GM12878 (cell line): ENCODE results near the gene ADAM10. TPM values are rescaled to one million over a fixed set of nuclear protein-coding genes. Genes with fewer than 3 reads are reported as not detected.

Source experiments
- ATAC-seq: fragments of 200-7000 bp; cut with Tn5 transposase; 3 replicates; pipeline ENCODE4 v1.9.1; 2020; ENCODE audit warnings: mild to moderate bottlenecking, moderate library complexity
- BruUV-seq: library from RNA; stranded (reverse); fragments of 400-500 nt; replicated peaks from 2 replicates; lab custom pipeline; 2021; lab: Mats Ljungman, UMichigan
- CTCF ChIA-PET: fragments of 300-600 bp; sonication (Branson Sonifier 250); formaldehyde crosslinking; extraction: SDS; loops from one replicate; lab custom pipeline; 2021; ENCODE audit warnings: inconsistent platforms; lab: Yijun Ruan, JAX
- POLR2A ChIA-PET: fragments of 350-600 bp; formaldehyde crosslinking; extraction: SDS; loops from one replicate; lab custom pipeline; 2021; ENCODE audit warnings: inconsistent platforms; lab: Charles Lee
- RAD21 ChIA-PET: fragments of 300-600 bp; sonication (Branson Sonifier 250); formaldehyde crosslinking; loops from one replicate; lab custom pipeline; 2023; ENCODE audit warnings: antibody characterized with exemption; ENCODE audit not compliant: unreplicated experiment; lab: Charles Lee
- SMC1A ChIA-PET: fragments of 300-600 bp; sonication (Branson Sonifier 250); formaldehyde crosslinking; loops from one replicate; lab custom pipeline; 2023; ENCODE audit not compliant: unreplicated experiment, uncharacterized antibody; lab: Charles Lee
- DNase-seq: peaks from one replicate; pipeline ENCODE4 v3.0.0-alpha.2; 2011; ENCODE audit warnings: low read depth, low spot score
- FAIRE-seq: peaks from 3 replicates; lab custom pipeline; 2011; peaks lifted over from hg19 to GRCh38; lab: Jason Lieb, UNC
- H2AFZ ChIP-seq: 2 replicates; pipeline ENCODE4 v1.6.0; 2011; ENCODE audit warnings: low read depth, low read length, control low read depth; ENCODE audit not compliant: control insufficient read depth
- H3K27ac ChIP-seq: 2 replicates; pipeline ENCODE4 v1.5.1; 2011; ENCODE audit warnings: control low read depth; ENCODE audit not compliant: control insufficient read depth, insufficient read depth
- H3K27me3 ChIP-seq, 2 experiments: replicated peaks in 1 of 2; 2 replicates each; pipeline versions ENCODE4 v1.6.0 to v1.6.1; 2011; ENCODE audit warnings: low read length in 1 of 2; ENCODE audit not compliant: control insufficient read depth in 2 of 2, insufficient read depth in 2 of 2
- H3K36me3 ChIP-seq, 2 experiments: 2 replicates each; pipeline ENCODE4 v1.5.1; 2011; ENCODE audit warnings: low read length in 1 of 2; ENCODE audit not compliant: control insufficient read depth in 2 of 2, insufficient read depth in 2 of 2
- H3K4me1 ChIP-seq: 2 replicates; pipeline ENCODE4 v1.6.1; 2011; ENCODE audit warnings: mild to moderate bottlenecking, low read length, moderate library complexity, mixed read lengths; ENCODE audit not compliant: control insufficient read depth, insufficient read depth
- H3K4me2 ChIP-seq: 2 replicates; pipeline ENCODE4 v1.6.0; 2011; ENCODE audit warnings: control low read depth; ENCODE audit not compliant: control insufficient read depth, insufficient read depth
- H3K4me3 ChIP-seq: fragments of 200-600 bp; sonication (generic); 2 replicates; pipeline ENCODE4 v1.5.1; 2016
- H3K79me2 ChIP-seq: 2 replicates; pipeline ENCODE4 v1.6.0; 2011; ENCODE audit warnings: low read length; ENCODE audit not compliant: control insufficient read depth, insufficient read depth
- H3K9ac ChIP-seq: 2 replicates; pipeline ENCODE4 v1.8.0; 2011; ENCODE audit warnings: low read length, control low read depth, mixed read lengths; ENCODE audit not compliant: control insufficient read depth, insufficient read depth
- H3K9me3 ChIP-seq: replicated peaks from 3 replicates; pipeline ENCODE4 v1.5.1; 2011; ENCODE audit warnings: mild to moderate bottlenecking, low read length; ENCODE audit not compliant: control insufficient read depth, insufficient read depth
- H4K20me1 ChIP-seq: 2 replicates; pipeline ENCODE4 v1.6.0; 2011; ENCODE audit not compliant: control insufficient read depth, insufficient read depth
- BCL11A ChIP-seq: IDR thresholded peaks from 2 replicates; pipeline ENCODE4 v1.6.1; 2011; ENCODE audit warnings: low read depth, low read length
- CUX1 ChIP-seq: IDR thresholded peaks from 2 replicates; pipeline ENCODE4 v1.6.1; 2012; ENCODE audit warnings: improper control_type of control experiment, low read depth, low read length; ENCODE audit not compliant: insufficient replicate concordance
- EED ChIP-seq: sonication (generic); IDR thresholded peaks from 2 replicates; pipeline ENCODE4 v1.6.1; 2016; ENCODE audit warnings: antibody characterized with exemption, low read depth
- ETV6 ChIP-seq, 2 experiments: fragments of 450-650 bp in 1 of 2; IDR thresholded peaks in 1 of 2; conservative IDR thresholded peaks in 1 of 2; 2 replicates each; pipeline ENCODE4 v1.6.1; 2014; ENCODE audit warnings: antibody characterized with exemption in 1 of 2, borderline replicate concordance in 1 of 2, low read depth in 1 of 2, mild to moderate bottlenecking in 1 of 2, moderate library complexity in 1 of 2
- KAT2A ChIP-seq: conservative IDR thresholded peaks from 2 replicates; pipeline ENCODE4 v1.6.1; 2011; ENCODE audit warnings: low read depth, low read length; ENCODE audit not compliant: control insufficient read depth
- RBBP5 ChIP-seq: fragments of 200-600 bp; sonication (generic); conservative IDR thresholded peaks from 2 replicates; pipeline ENCODE4 v1.6.1; 2016
- SPI1 ChIP-seq: IDR thresholded peaks from 2 replicates; pipeline ENCODE4 v1.6.1; 2011; ENCODE audit warnings: low read depth, mild to moderate bottlenecking, low read length, moderate library complexity, borderline replicate concordance; ENCODE audit not compliant: insufficient read depth
- ZBTB11 ChIP-seq: fragments of 450-650 bp; formaldehyde crosslinking; IDR thresholded peaks from 2 replicates; pipeline ENCODE4 v1.5.0; 2022; ENCODE audit warnings: mild to moderate bottlenecking, missing genetic modification characterization
- WGBS: methylation state at CpG from one replicate; pipeline ENCODE4 v1.1.6; 2016; ENCODE audit warnings: low lambda C conversion rate; ENCODE audit not compliant: insufficient replicate concordance, insufficient coverage; ENCODE audit errors: missing lambda C conversion rate; 5-methylcytosine and 5-hydroxymethylcytosine counted together
- in situ Hi-C: fragments of 300-500 bp; cut with MboI; formaldehyde crosslinking; loops from 9 replicates; pipeline ENCODE4 v1.14.3; 2018; ENCODE audit warnings: mixed read lengths
- intact Hi-C: fragments of 100-400 bp; cut with micrococcal nuclease; formaldehyde crosslinking; loops from one replicate; pipeline ENCODE4 v1.14.2; 2022; ENCODE audit not compliant: unreplicated experiment
- polyA plus RNA-seq, 11 experiments: library from polyadenylated mRNA; depleted of rRNA in 4 of 11; unstranded in 6 of 11; stranded (reverse) in 5 of 11; fragments of >200 nt; fragmentation: Nextera tagmentation in 4 of 11; fragmentation: Illumina TruSeq in 1 of 11; extraction: Ambion mirVana in 4 of 11; extraction: Trizol in 1 of 11; gene quantifications; 1 replicate in 1 of 11; 2 replicates in 10 of 11; pipeline versions ENCODE4 v1.2.1 to v1.2.3, GENCODE V29; 2011 to 2016; ENCODE audit warnings: inconsistent platforms in 2 of 11, missing spikeins in 2 of 11, low read depth in 1 of 11
- total RNA-seq, 4 experiments: library from RNA; depleted of rRNA in 3 of 4; stranded (reverse); fragments of >200 nt in 3 of 4; fragmentation: Illumina TruSeq in 1 of 4; extraction: Trizol in 1 of 4; gene quantifications; 2 replicates each; pipeline versions ENCODE4 v1.2.1 to v1.2.3, GENCODE V29; 2013 to 2021

ADAM10 gene
- total and polyA plus RNA-seq, 10 of the 15 experiments (the other 5 are each of a cell fraction or from before 2014, with no cell fraction given) = 10.0 to 88.9 (median 51.7) TPM

DNA sequence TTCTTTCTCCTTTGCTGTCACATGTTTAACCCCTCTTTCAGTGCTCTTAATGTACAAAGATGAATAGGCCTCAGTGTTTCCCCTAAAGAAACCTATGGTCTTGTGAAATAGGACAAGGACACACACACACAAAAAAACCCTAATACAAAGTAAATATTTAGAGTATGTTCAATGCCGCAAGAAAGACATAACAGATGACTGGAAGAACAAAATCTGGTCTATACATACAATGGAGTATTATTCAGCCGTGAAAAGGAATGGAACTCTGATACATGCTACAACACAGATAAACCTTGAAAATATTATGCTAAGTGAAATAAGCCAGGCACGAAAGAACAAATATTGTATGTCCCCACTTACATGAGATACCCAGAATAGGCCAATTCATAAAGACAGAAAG lies 123.1 kb downstream of the ADAM10 start:
- TF ChIP-seq BCL11A (no peak), ETV6 (conservative IDR thresholded peaks at IDR 0.05 in 1 of 2, IDR thresholded peaks at IDR 0.05 in 1 of 2; ENCODE audit: borderline replicate concordance in 1 of 2, low read depth in 1 of 2) (no peak)
- H3K36me3 ChIP-seq = peaks cover 0 to 11% of the 10 kb centered on the region in 2 experiments; a peak in 3 of 4 replicates
- 83% methylated on average over 3 of the region's 3 CpGs for whole genome bisulfite sequencing
- SMC1A ChIA-PET = no interaction called here
- 0 out of 2 replicates have a peak, but pooled peaks cover 4% of the 10 kb centered on the region for H3K4me1 ChIP-seq
- RAD21 ChIA-PET = no interaction called here
- CTCF ChIA-PET = no interaction called here
- H3K9me3 ChIP-seq = peaks cover 2% of the 10 kb centered on the region; the same call in 1 of the 3 replicates
- ATAC-seq (no peak), FAIRE-seq (no peak), DNase-seq (no peak)
- H2AFZ ChIP-seq = no peak overlapping the region
- no peak overlapping the region for H3K4me3 ChIP-seq
- in situ Hi-C loops (no loop called here), intact Hi-C loops (no loop called here)
- no TSS peak for BruUV-seq
- H3K4me2 ChIP-seq = no peak overlapping the region
- H3K27ac ChIP-seq = no peak overlapping the region
- H3K9ac ChIP-seq = no peak overlapping the region
- no peaks in the 10 kb centered on the region for H3K27me3 ChIP-seq
- peaks cover 2% of the 10 kb centered on the region for H3K79me2 ChIP-seq
- H4K20me1 ChIP-seq = no peaks in the 10 kb centered on the region
- POLR2A ChIA-PET = no interaction called here

DNA sequence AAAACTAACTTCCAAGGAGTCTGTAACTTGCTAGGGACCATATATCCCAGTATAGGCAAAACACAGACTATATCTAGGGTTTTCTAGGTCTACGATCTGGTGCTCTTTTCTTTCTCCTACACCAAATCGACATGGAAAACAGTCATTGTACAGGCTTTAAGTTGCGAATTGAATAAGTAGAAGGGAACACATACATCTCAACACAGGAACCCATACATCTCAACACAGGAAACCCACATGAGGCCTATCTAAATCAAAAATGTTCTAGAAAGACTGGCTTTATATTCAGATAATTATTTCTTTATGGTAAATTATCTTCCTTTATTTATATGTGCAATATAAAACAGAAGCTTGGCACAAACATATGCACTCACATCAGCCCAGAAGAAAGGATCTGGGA lies 126.6 kb downstream of the ADAM10 start:
- Histone ChIP-seq H3K79me2 (no peaks in the 10 kb centered on the region), H3K9me3 (peaks cover 4% of the 10 kb centered on the region; the same call in 2 of the 3 replicates), H3K9ac (no peak overlapping the region), H3K36me3 (peaks cover 0 to 16% of the 10 kb centered on the region in 2 experiments; a peak in 1 of 4 replicates), H3K4me1 (no peaks in the 10 kb centered on the region), H4K20me1 (no peaks in the 10 kb centered on the region), H3K27me3 (no peaks in the 10 kb centered on the region), H3K27ac (no peak overlapping the region), H3K4me2 (no peak overlapping the region), H2AFZ (no peak overlapping the region), H3K4me3 (no peak overlapping the region)
- no peak for ATAC-seq
- ChIA-PET POLR2A (no interaction called here), RAD21 (no interaction called here), CTCF (interaction anchor here (1.2 kb wide), 1 partner anchor 27 kb away, joined by 4 read pairs; no protein-coding TSS in a partner anchor), SMC1A (interaction anchor here (1.0 to 1.4 kb wide), 2 partner anchors 9 to 102 kb away, joined by 3 to 4 read pairs; no protein-coding TSS in a partner anchor)
- BruUV-seq = no TSS peak
- in situ Hi-C loops = no loop called here
- intact Hi-C loops = no loop called here
- no peak for FAIRE-seq
- 100% methylated on average over 3 of the region's 3 CpGs for whole genome bisulfite sequencing
- no peak for DNase-seq
- TF ChIP-seq KAT2A (no peak), ZBTB11 (CRISPR knock-in tag) (no peak), EED (no peak), CUX1 (no peak), SPI1 (no peak), RBBP5 (no peak)
